Measurements from ENCODE around the gene SPTSSA.
A peak's percentile ranks its signal among the peaks of the same experiment; 100 is the strongest.
"Not testable (repeated sequence)": the region's sequence is repeated elsewhere in the genome, so short reads cannot be mapped to it uniquely, and the experiment has no call there.

The SPTSSA gene

GRCh38 chr14:34450542-34450915, 11.5 kb downstream of the SPTSSA start:
- no peak overlapping the region for H3K9ac ChIP-seq (ENCODE audit: low read length)
- no peaks in the 10 kb centered on the region for H3K9me3 ChIP-seq (ENCODE audit: control insufficient read depth, low read length)
- peaks cover 14% of the 10 kb centered on the region for H3K4me1 ChIP-seq (ENCODE audit: control insufficient read depth, insufficient read depth, low read length)
- no peak for DNase-seq (ENCODE audit: low read depth)
- no peaks in the 10 kb centered on the region for H3K27me3 ChIP-seq (replicated peaks; ENCODE audit: control insufficient read depth, insufficient read depth, low read length)
- H3K36me3 ChIP-seq (ENCODE audit: control insufficient read depth, insufficient read depth, low read length, severe bottlenecking): peaks cover 28% of the 10 kb centered on the region
- no peak overlapping the region for H3K4me3 ChIP-seq (ENCODE audit: low read length)

GRCh38 chr14:34449819-34450541, 12.1 kb downstream of the SPTSSA start:
- Histone ChIP-seq H3K9me3 (ENCODE audit: control insufficient read depth, low read length) (no peaks in the 10 kb centered on the region), H3K9ac (ENCODE audit: low read length) (no peak overlapping the region), H3K4me3 (ENCODE audit: low read length) (no peak overlapping the region), H3K4me1 (ENCODE audit: control insufficient read depth, insufficient read depth, low read length) (peaks cover 14% of the 10 kb centered on the region), H3K36me3 (ENCODE audit: control insufficient read depth, insufficient read depth, low read length, severe bottlenecking) (peaks cover 23% of the 10 kb centered on the region), H3K27me3 (replicated peaks; ENCODE audit: control insufficient read depth, insufficient read depth, low read length) (no peaks in the 10 kb centered on the region)
- no peak for DNase-seq (ENCODE audit: low read depth)

GRCh38 chr14:34439090-34439489, 22.9 kb downstream of the SPTSSA start:
- H3K27me3 ChIP-seq (replicated peaks; ENCODE audit: control insufficient read depth, insufficient read depth, low read length): no peaks in the 10 kb centered on the region
- DNase-seq (ENCODE audit: low read depth): no peak
- peaks cover 3% of the 10 kb centered on the region for H3K36me3 ChIP-seq (ENCODE audit: control insufficient read depth, insufficient read depth, low read length, severe bottlenecking)

GRCh38 chr14:34438438-34438837, 23.6 kb downstream of the SPTSSA start:
- Histone ChIP-seq H3K9ac (ENCODE audit: low read length) (no peak overlapping the region), H3K9me3 (ENCODE audit: control insufficient read depth, low read length) (no peaks in the 10 kb centered on the region), H3K27me3 (replicated peaks; ENCODE audit: control insufficient read depth, insufficient read depth, low read length) (no peaks in the 10 kb centered on the region), H3K4me1 (ENCODE audit: control insufficient read depth, insufficient read depth, low read length) (peaks cover 17% of the 10 kb centered on the region), H3K4me3 (ENCODE audit: low read length) (no peak overlapping the region), H3K36me3 (ENCODE audit: control insufficient read depth, insufficient read depth, low read length, severe bottlenecking) (peaks cover 3% of the 10 kb centered on the region)
- no peak for DNase-seq (ENCODE audit: low read depth)

More at GRCh38 chr14:34439090-34439489, 22.9 kb downstream of the SPTSSA start:
- Histone ChIP-seq H3K9me3 (ENCODE audit: control insufficient read depth, low read length) (no peaks in the 10 kb centered on the region), H3K4me3 (ENCODE audit: low read length) (no peak overlapping the region), H3K9ac (ENCODE audit: low read length) (no peak overlapping the region), H3K4me1 (ENCODE audit: control insufficient read depth, insufficient read depth, low read length) (peaks cover 17% of the 10 kb centered on the region)

- no peaks in the 10 kb centered on the region for H3K27me3 ChIP-seq (replicated peaks; ENCODE audit: control insufficient read depth, insufficient read depth, low read length)
- peaks cover 3% of the 10 kb centered on the region for H3K36me3 ChIP-seq (ENCODE audit: control insufficient read depth, insufficient read depth, low read length, severe bottlenecking)
- peaks cover 17% of the 10 kb centered on the region for H3K4me1 ChIP-seq (ENCODE audit: control insufficient read depth, insufficient read depth, low read length)
- H3K4me3 ChIP-seq (ENCODE audit: low read length): no peak overlapping the region
- no peak overlapping the region for H3K9ac ChIP-seq (ENCODE audit: low read length)
- no peak for DNase-seq (ENCODE audit: low read depth)
- H3K9me3 ChIP-seq (ENCODE audit: control insufficient read depth, low read length): no peaks in the 10 kb centered on the region
Measured at GRCh38 chr14:34437729-34438080, 24.3 kb downstream of the SPTSSA start.

GRCh38 chr14:34436960-34437728, 24.9 kb downstream of the SPTSSA start:
- Histone ChIP-seq H3K4me3 (ENCODE audit: low read length) (no peak overlapping the region), H3K4me1 (ENCODE audit: control insufficient read depth, insufficient read depth, low read length) (peaks cover 17% of the 10 kb centered on the region), H3K36me3 (ENCODE audit: control insufficient read depth, insufficient read depth, low read length, severe bottlenecking) (peaks cover 3% of the 10 kb centered on the region), H3K27me3 (replicated peaks; ENCODE audit: control insufficient read depth, insufficient read depth, low read length) (no peaks in the 10 kb centered on the region), H3K9ac (ENCODE audit: low read length) (no peak overlapping the region), H3K9me3 (ENCODE audit: control insufficient read depth, low read length) (no peaks in the 10 kb centered on the region)
- DNase-seq (ENCODE audit: low read depth): no peak

- peaks cover 17% of the 10 kb centered on the region for H3K4me1 ChIP-seq (ENCODE audit: control insufficient read depth, insufficient read depth, low read length)
- H3K27me3 ChIP-seq (replicated peaks; ENCODE audit: control insufficient read depth, insufficient read depth, low read length): no peaks in the 10 kb centered on the region
- no peaks in the 10 kb centered on the region for H3K9me3 ChIP-seq (ENCODE audit: control insufficient read depth, low read length)
- H3K4me3 ChIP-seq (ENCODE audit: low read length): no peak overlapping the region
- DNase-seq (ENCODE audit: low read depth): peak; percentile 42
- H3K36me3 ChIP-seq (ENCODE audit: control insufficient read depth, insufficient read depth, low read length, severe bottlenecking): peaks cover 3% of the 10 kb centered on the region
- no peak overlapping the region for H3K9ac ChIP-seq (ENCODE audit: low read length)
Measured at GRCh38 chr14:34436118-34436905, 25.7 kb downstream of the SPTSSA start.

- Histone ChIP-seq H3K9me3 (ENCODE audit: control insufficient read depth, low read length) (no peaks in the 10 kb centered on the region), H3K9ac (ENCODE audit: low read length) (no peak overlapping the region), H3K36me3 (ENCODE audit: control insufficient read depth, insufficient read depth, low read length, severe bottlenecking) (peaks cover 3% of the 10 kb centered on the region), H3K27me3 (replicated peaks; ENCODE audit: control insufficient read depth, insufficient read depth, low read length) (no peaks in the 10 kb centered on the region), H3K4me1 (ENCODE audit: control insufficient read depth, insufficient read depth, low read length) (peaks cover 17% of the 10 kb centered on the region), H3K4me3 (ENCODE audit: low read length) (no peak overlapping the region)
- no peak for DNase-seq (ENCODE audit: low read depth)
Measured at GRCh38 chr14:34433957-34434356, 28.1 kb downstream of the SPTSSA start.

- H3K9ac ChIP-seq (ENCODE audit: low read length); H3K4me1 ChIP-seq (ENCODE audit: control insufficient read depth, insufficient read depth, low read length); H3K27me3 ChIP-seq (replicated peaks; ENCODE audit: control insufficient read depth, insufficient read depth, low read length); H3K36me3 ChIP-seq (ENCODE audit: control insufficient read depth, insufficient read depth, low read length, severe bottlenecking); DNase-seq (ENCODE audit: low read depth); H3K4me3 ChIP-seq (ENCODE audit: low read length); H3K9me3 ChIP-seq (ENCODE audit: control insufficient read depth, low read length): not testable (repeated sequence)
Measured at GRCh38 chr14:34428102-34428466, 34.0 kb downstream of the SPTSSA start.

- Histone ChIP-seq H3K9me3 (ENCODE audit: control insufficient read depth, low read length) (no peaks in the 10 kb centered on the region), H3K9ac (ENCODE audit: low read length) (no peak overlapping the region), H3K27me3 (replicated peaks; ENCODE audit: control insufficient read depth, insufficient read depth, low read length) (no peaks in the 10 kb centered on the region), H3K36me3 (ENCODE audit: control insufficient read depth, insufficient read depth, low read length, severe bottlenecking) (no peaks in the 10 kb centered on the region), H3K4me3 (ENCODE audit: low read length) (no peak overlapping the region), H3K4me1 (ENCODE audit: control insufficient read depth, insufficient read depth, low read length) (no peaks in the 10 kb centered on the region)
- DNase-seq (ENCODE audit: low read depth): no peak
Measured at GRCh38 chr14:34426313-34427295, 35.4 kb downstream of the SPTSSA start.

All from adipocyte (in vitro differentiated cells).